B cell (primary cell): ENCODE data around the gene TAB3. TPM values are rescaled to one million over a fixed set of nuclear protein-coding genes. Genes with fewer than 3 reads are reported as not detected.

ENCODE experiments used
- ATAC-seq: fragments of 200-7000 bp; cut with Tn5 transposase; one replicate; pipeline ENCODE4 v1.10.0; 2021; ENCODE audit warnings: low read depth, mild to moderate bottlenecking, moderate number of reproducible peaks, moderate library complexity
- CTCF ChIA-PET: fragments of 350-600 bp; sonication (Branson Sonifier 250); formaldehyde crosslinking; loops from one replicate; lab custom pipeline; 2021; ENCODE audit warnings: antibody characterized with exemption, inconsistent platforms; lab: Charles Lee
- POLR2A ChIA-PET: fragments of 350-600 bp; sonication (Branson Sonifier 250); formaldehyde crosslinking; loops from one replicate; lab custom pipeline; 2021; ENCODE audit warnings: antibody characterized with exemption; lab: Charles Lee
- DNase-seq: peaks from one replicate; pipeline ENCODE4 v3.0.0; 2013
- H2AFZ ChIP-seq: 2 replicates; pipeline ENCODE4 v1.6.1; 2012; ENCODE audit warnings: mild to moderate bottlenecking, low read depth, low read length; ENCODE audit not compliant: insufficient read depth, poor library complexity, severe bottlenecking
- H3K27ac ChIP-seq, 2 donors: 1 replicate in 1 of 2; 2 replicates in 1 of 2; pipeline ENCODE4 v1.5.1; 2012 to 2013; ENCODE audit warnings: low read length in 2 of 2, mild to moderate bottlenecking in 2 of 2, moderate library complexity in 1 of 2
- H3K27me3 ChIP-seq, 4 experiments: fragments of 200-600 bp in 1 of 4; sonication (generic) in 1 of 4; replicated peaks in 1 of 4; 1 replicate in 2 of 4; 2 replicates in 2 of 4; pipeline versions ENCODE4 v1.6.1 to v1.7.0; 2013 to 2016; ENCODE audit warnings: low read length in 3 of 4, mild to moderate bottlenecking in 2 of 4, mixed read lengths in 1 of 4, moderate library complexity in 1 of 4; ENCODE audit not compliant: insufficient read depth in 4 of 4, control insufficient read depth in 3 of 4; ENCODE audit errors: control extremely low read depth in 1 of 4
- H3K36me3 ChIP-seq, 2 experiments: replicated peaks in 1 of 2; 1 replicate in 1 of 2; 2 replicates in 1 of 2; pipeline versions ENCODE4 v1.6.1 to v1.7.1; 2013; ENCODE audit warnings: low read length in 1 of 2; ENCODE audit not compliant: insufficient read depth in 2 of 2, control insufficient read depth in 1 of 2; ENCODE audit errors: control extremely low read depth in 1 of 2, extremely low read depth in 1 of 2
- H3K4me1 ChIP-seq, 2 donors: fragments of 200-600 bp in 1 of 2; sonication (generic) in 1 of 2; 1 replicate in 1 of 2; 2 replicates in 1 of 2; pipeline versions ENCODE4 v1.5.1 to v1.6.1; 2013 to 2017; ENCODE audit warnings: low read length in 2 of 2; ENCODE audit not compliant: control insufficient read depth in 2 of 2, insufficient read depth in 2 of 2
- H3K4me2 ChIP-seq: replicated peaks from 2 replicates; pipeline ENCODE3; 2012; ENCODE audit warnings: mild to moderate bottlenecking, low read depth, low read length; ENCODE audit not compliant: poor library complexity, severe bottlenecking
- H3K4me3 ChIP-seq, 5 experiments: fragments of 200-600 bp in 1 of 5; sonication (generic) in 1 of 5; 1 replicate in 3 of 5; 2 replicates in 2 of 5; pipeline versions ENCODE4 v1.5.1 to v1.7.0; 2011 to 2016; ENCODE audit warnings: low read length in 4 of 5, mild to moderate bottlenecking in 4 of 5, low read depth in 2 of 5, control low read depth in 1 of 5, moderate library complexity in 1 of 5; ENCODE audit not compliant: insufficient read depth in 1 of 5; ENCODE audit errors: control extremely low read depth in 1 of 5, extremely low read depth in 1 of 5
- H3K79me2 ChIP-seq: fragments of 200-600 bp; sonication (generic); one replicate; pipeline ENCODE4 v1.6.0; 2016; ENCODE audit warnings: low read length; ENCODE audit not compliant: control insufficient read depth, insufficient read depth
- H3K9ac ChIP-seq: fragments of 200-600 bp; sonication (generic); 2 replicates; pipeline ENCODE4 v1.6.1; 2017; ENCODE audit warnings: mild to moderate bottlenecking, low read length, moderate library complexity
- H3K9me3 ChIP-seq, 3 donors: one replicate each; pipeline versions ENCODE4 v1.6.1 to v1.7.1; 2013; ENCODE audit warnings: low read length in 2 of 3; ENCODE audit not compliant: control insufficient read depth in 2 of 3, insufficient read depth in 1 of 3; ENCODE audit errors: control extremely low read depth in 1 of 3
- H4K20me1 ChIP-seq: 2 replicates; pipeline ENCODE4 v1.6.0; 2012; ENCODE audit warnings: mild to moderate bottlenecking, low read length; ENCODE audit not compliant: insufficient read depth, control insufficient read depth, poor library complexity, severe bottlenecking
- H3K27ac Mint-ChIP-seq: one replicate; pipeline ENCODE4 v1.8.0; 2021; ENCODE audit warnings: mixed read lengths
- H3K27me3 Mint-ChIP-seq: one replicate; pipeline ENCODE4 v1.8.0; 2021; ENCODE audit warnings: mixed read lengths
- H3K4me1 Mint-ChIP-seq: one replicate; pipeline ENCODE4 v1.8.0; 2021; ENCODE audit warnings: mixed read lengths
- H3K4me3 Mint-ChIP-seq: one replicate; pipeline ENCODE4 v1.8.0; 2021; ENCODE audit warnings: mixed read lengths
- H3K9me3 Mint-ChIP-seq: one replicate; pipeline ENCODE4 v1.8.0; 2022; ENCODE audit warnings: mixed read lengths; ENCODE audit not compliant: insufficient read depth
- EZH2 ChIP-seq: IDR thresholded peaks from 2 replicates; pipeline ENCODE4 v1.6.1; 2012; ENCODE audit warnings: borderline replicate concordance, low read depth, mild to moderate bottlenecking, moderate library complexity, low read length; ENCODE audit not compliant: insufficient read depth, poor library complexity, severe bottlenecking
- WGBS: methylation state at CpG from one replicate; pipeline ENCODE4 v1.1.5; 2013; ENCODE audit warnings: missing lambda C conversion rate; ENCODE audit not compliant: insufficient coverage; 5-methylcytosine and 5-hydroxymethylcytosine counted together
- intact Hi-C: fragments of 100-400 bp; cut with micrococcal nuclease; formaldehyde crosslinking; loops from one replicate; pipeline ENCODE4 v1.10.0; 2022
- polyA plus RNA-seq: library from polyadenylated mRNA; depleted of rRNA; stranded (reverse); fragments of >200 nt; gene quantifications from 2 replicates; pipeline ENCODE4 v1.2.3, GENCODE V29; 2012
- total RNA-seq, 2 donors: library from RNA; stranded (reverse); fragments of 120-200 nt in 1 of 2; gene quantifications; 1 replicate in 1 of 2; 2 replicates in 1 of 2; pipeline versions ENCODE4 v1.2.3 to v1.2.4, GENCODE V29; 2013 to 2022
- TF ChIP-seq, protein P1 (sequence below): fragments of 200-600 bp; IDR thresholded peaks from one replicate; pipeline ENCODE4 v1.8.0; 2022; ENCODE audit warnings: antibody characterized with exemption, mild to moderate bottlenecking

The TAB3 gene
- total and polyA plus RNA-seq, 2 donors (not counting 1 experiment from before 2014, with no cell fraction given): 11.4 to 26.5 TPM

DNA sequence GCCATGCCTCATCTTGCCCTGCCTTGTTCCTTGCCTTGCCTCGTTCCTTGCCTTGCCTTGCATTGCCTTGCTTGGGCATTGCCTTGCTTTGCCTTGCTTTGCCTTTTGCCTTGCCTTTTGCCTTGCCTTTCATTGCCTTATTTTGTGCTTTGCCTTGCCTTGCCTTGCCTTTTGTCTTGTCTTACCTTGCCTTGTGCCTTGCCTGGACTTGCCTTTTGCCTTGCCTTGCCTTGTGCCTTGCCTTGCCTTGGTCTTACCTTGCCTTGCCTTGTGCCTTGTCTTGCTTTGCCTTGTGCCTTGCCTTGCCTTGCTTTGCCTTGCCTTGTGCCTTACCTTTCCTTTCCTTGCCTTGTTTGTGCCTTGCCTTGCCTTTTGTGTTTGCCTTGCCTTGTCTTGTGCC lies 88.2 kb downstream of the TAB3 start:
- H3K4me3 Mint-ChIP-seq: no peak overlapping the region
- no peak overlapping the region for H3K9ac ChIP-seq

GRCh38 chrX:30799327-30799726 lies 89.7 kb downstream of the TAB3 start:
- Histone ChIP-seq H3K4me3 (no peak overlapping the region), H3K4me2 (no peak overlapping the region), H3K27me3 (no peaks in the 10 kb centered on the region), H3K9ac (no peak overlapping the region), H4K20me1 (no peaks in the 10 kb centered on the region), H2AFZ (no peak overlapping the region), H3K79me2 (no peaks in the 10 kb centered on the region), H3K9me3 (no peaks in the 10 kb centered on the region), H3K36me3 (no peaks in the 10 kb centered on the region), H3K4me1 (no peaks in the 10 kb centered on the region), H3K27ac (no peak overlapping the region)
- intact Hi-C loops: no loop called here
- Mint-ChIP-seq H3K27me3 (no peaks in the 10 kb centered on the region), H3K27ac (no peak overlapping the region), H3K4me3 (no peak overlapping the region), H3K9me3 (no peaks in the 10 kb centered on the region), H3K4me1 (no peaks in the 10 kb centered on the region)
- POLR2A ChIA-PET: no interaction called here
- CTCF ChIA-PET: no interaction called here
- DNase-seq (no peak), ATAC-seq (no peak)
- TF ChIP-seq, protein P1, sequence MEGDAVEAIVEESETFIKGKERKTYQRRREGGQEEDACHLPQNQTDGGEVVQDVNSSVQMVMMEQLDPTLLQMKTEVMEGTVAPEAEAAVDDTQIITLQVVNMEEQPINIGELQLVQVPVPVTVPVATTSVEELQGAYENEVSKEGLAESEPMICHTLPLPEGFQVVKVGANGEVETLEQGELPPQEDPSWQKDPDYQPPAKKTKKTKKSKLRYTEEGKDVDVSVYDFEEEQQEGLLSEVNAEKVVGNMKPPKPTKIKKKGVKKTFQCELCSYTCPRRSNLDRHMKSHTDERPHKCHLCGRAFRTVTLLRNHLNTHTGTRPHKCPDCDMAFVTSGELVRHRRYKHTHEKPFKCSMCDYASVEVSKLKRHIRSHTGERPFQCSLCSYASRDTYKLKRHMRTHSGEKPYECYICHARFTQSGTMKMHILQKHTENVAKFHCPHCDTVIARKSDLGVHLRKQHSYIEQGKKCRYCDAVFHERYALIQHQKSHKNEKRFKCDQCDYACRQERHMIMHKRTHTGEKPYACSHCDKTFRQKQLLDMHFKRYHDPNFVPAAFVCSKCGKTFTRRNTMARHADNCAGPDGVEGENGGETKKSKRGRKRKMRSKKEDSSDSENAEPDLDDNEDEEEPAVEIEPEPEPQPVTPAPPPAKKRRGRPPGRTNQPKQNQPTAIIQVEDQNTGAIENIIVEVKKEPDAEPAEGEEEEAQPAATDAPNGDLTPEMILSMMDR: no peak
- TF ChIP-seq EZH2: no peak
- 80% methylated on average over 2 of the region's 2 CpGs for whole genome bisulfite sequencing

More for the DNA sequence above, 88.2 kb downstream of the TAB3 start:
- intact Hi-C loops: no loop called here
- ChIA-PET CTCF (no interaction called here), POLR2A (no interaction called here)
- H3K4me2 ChIP-seq: no peak overlapping the region
- H3K36me3 ChIP-seq: no peaks in the 10 kb centered on the region
- no peak overlapping the region for H3K27ac ChIP-seq
- Mint-ChIP-seq H3K27ac (no peak overlapping the region), H3K9me3 (no peaks in the 10 kb centered on the region), H3K27me3 (no peaks in the 10 kb centered on the region), H3K4me1 (no peaks in the 10 kb centered on the region)
- TF ChIP-seq EZH2: no peak
- TF ChIP-seq, protein P1: no peak
- no peaks in the 10 kb centered on the region for H3K27me3 ChIP-seq
- H3K4me3 ChIP-seq: no peak overlapping the region
- no peak overlapping the region for H2AFZ ChIP-seq
- H3K79me2 ChIP-seq: no peaks in the 10 kb centered on the region
- ATAC-seq: no peak
- peaks cover 0 to 5% (median 0%) of the 10 kb centered on the region in 3 donors for H3K9me3 ChIP-seq
- DNase-seq: no peak
- H4K20me1 ChIP-seq: no peaks in the 10 kb centered on the region
- H3K4me1 ChIP-seq: no peaks in the 10 kb centered on the region
- no CpG with 5 or more reads among the region's 1 CpG for WGBS
